Ishikawa (cell line): Measurements from ENCODE around the gene TBC1D22A.

Source experiments
- CEBPB ChIP-seq: IDR thresholded peaks from 2 replicates; pipeline ENCODE4 v1.6.1; 2012
- CREB1 ChIP-seq: IDR thresholded peaks from 2 replicates; pipeline ENCODE4 v1.6.1; 2012; ENCODE audit warnings: low read depth
- EGR1 ChIP-seq: IDR thresholded peaks from 2 replicates; pipeline ENCODE4 v1.6.1; 2012
- EP300 ChIP-seq: IDR thresholded peaks from 2 replicates; pipeline ENCODE4 v1.6.1; 2012; ENCODE audit warnings: borderline replicate concordance
- FOXM1 ChIP-seq: IDR thresholded peaks from 2 replicates; pipeline ENCODE4 v1.6.1; 2012; ENCODE audit warnings: low read depth, borderline replicate concordance
- MAX ChIP-seq: IDR thresholded peaks from 2 replicates; pipeline ENCODE4 v1.6.1; 2012
- NFIC ChIP-seq: IDR thresholded peaks from 2 replicates; pipeline ENCODE4 v1.6.1; 2012
- RAD21 ChIP-seq: IDR thresholded peaks from 2 replicates; pipeline ENCODE4 v1.6.1; 2012; ENCODE audit warnings: low read depth
- REST ChIP-seq: IDR thresholded peaks from 2 replicates; pipeline ENCODE4 v1.6.1; 2012; ENCODE audit warnings: low read depth, mild to moderate bottlenecking
- TAF1 ChIP-seq: IDR thresholded peaks from 2 replicates; pipeline ENCODE4 v1.6.1; 2012; ENCODE audit warnings: low read depth, mild to moderate bottlenecking
- TCF12 ChIP-seq: IDR thresholded peaks from 2 replicates; pipeline ENCODE4 v1.6.1; 2012; ENCODE audit warnings: low read depth
- TEAD4 ChIP-seq: IDR thresholded peaks from 2 replicates; pipeline ENCODE4 v1.6.1; 2012
- USF1 ChIP-seq: IDR thresholded peaks from 2 replicates; pipeline ENCODE4 v1.6.1; 2012
- YY1 ChIP-seq: IDR thresholded peaks from 2 replicates; pipeline ENCODE4 v1.6.1; 2012; ENCODE audit warnings: low read depth
- ZBTB7A ChIP-seq: IDR thresholded peaks from 2 replicates; pipeline ENCODE4 v1.6.1; 2012; ENCODE audit warnings: low read depth

Gene TBC1D22A

GRCh38 chr22:47209547-47210023, 447.1 kb downstream of the TBC1D22A start:
- no peak for TF ChIP-seq USF1
- TF ChIP-seq TEAD4: no peak

- TF ChIP-seq ZBTB7A (no peak), USF1 (no peak), MAX (no peak), YY1 (no peak), FOXM1 (no peak), EP300 (no peak), NFIC (no peak), RAD21 (no peak)
These were observed 447.7 kb downstream of the TBC1D22A start for GRCh38 chr22:47210112-47210657.

GRCh38 chr22:47210686-47211085, 448.2 kb downstream of the TBC1D22A start:
- TF ChIP-seq EGR1 (no peak), MAX (no peak), TAF1 (no peak)

GRCh38 chr22:47213571-47214230, 451.3 kb downstream of the TBC1D22A start:
- TF ChIP-seq RAD21 (peak; percentile 76), TAF1 (no peak)

GRCh38 chr22:47215851-47216250, 453.4 kb downstream of the TBC1D22A start:
- TF ChIP-seq YY1: no peak
- TF ChIP-seq FOXM1: no peak
- TF ChIP-seq REST: no peak
- TF ChIP-seq MAX: no peak
- TF ChIP-seq EGR1: no peak
- TF ChIP-seq TEAD4: no peak
- TF ChIP-seq CREB1: no peak
- TF ChIP-seq EP300: no peak
- TF ChIP-seq NFIC: no peak
- TF ChIP-seq USF1: no peak
- TF ChIP-seq RAD21: no peak
- TF ChIP-seq ZBTB7A: no peak
- TF ChIP-seq TCF12: no peak
- no peak for TF ChIP-seq CEBPB
- no peak for TF ChIP-seq TAF1

GRCh38 chr22:47218671-47219070, 456.2 kb downstream of the TBC1D22A start:
- TF ChIP-seq TAF1: no peak
- TF ChIP-seq YY1: no peak
- no peak for TF ChIP-seq RAD21
- no peak for TF ChIP-seq USF1
- TF ChIP-seq TEAD4: no peak
- no peak for TF ChIP-seq CREB1
- TF ChIP-seq ZBTB7A: no peak
- TF ChIP-seq MAX: no peak
- TF ChIP-seq EGR1: no peak
- no peak for TF ChIP-seq TCF12
- no peak for TF ChIP-seq EP300
- no peak for TF ChIP-seq NFIC
- no peak for TF ChIP-seq REST
- no peak for TF ChIP-seq FOXM1
- TF ChIP-seq CEBPB: no peak
